ENCODE data around the gene ISX. TPM values are rescaled to one million over a fixed set of nuclear protein-coding genes. Genes with fewer than 3 reads are reported as not detected.

Gene ISX
- total RNA-seq, 1 donor from 2014 or later = not detected

GRCh38 chr22:35113341-35113740 lies 47.4 kb downstream of the ISX start:
- DNase-seq = no peak

- DNase-seq = no peak
Observed at GRCh38 chr22:35114131-35114980, 48.4 kb downstream of the ISX start.

- DNase-seq = no peak
Observed at GRCh38 chr22:35115515-35115914, 49.6 kb downstream of the ISX start.

- DNase-seq = no peak
Observed at GRCh38 chr22:35116269-35116668, 50.3 kb downstream of the ISX start.

- no peak for DNase-seq
Observed at GRCh38 chr22:35116817-35117216, 50.9 kb downstream of the ISX start.

GRCh38 chr22:35119494-35119893 lies 53.5 kb downstream of the ISX start:
- no peak for DNase-seq

- DNase-seq = no peak
Observed at GRCh38 chr22:35124691-35125219, 58.8 kb downstream of the ISX start.

- no peak for DNase-seq
Observed at GRCh38 chr22:35126993-35127392, 61.0 kb downstream of the ISX start.

- no peak for DNase-seq
Observed at GRCh38 chr22:35128637-35129036, 62.7 kb downstream of the ISX start.

GRCh38 chr22:35131525-35132000 lies 65.6 kb downstream of the ISX start:
- no peak for DNase-seq

- DNase-seq = no peak
Observed at GRCh38 chr22:35132568-35132967, 66.6 kb downstream of the ISX start.

- no peak for DNase-seq
Observed at GRCh38 chr22:35133702-35134380, 67.9 kb downstream of the ISX start.

GRCh38 chr22:35134637-35135036 lies 68.7 kb downstream of the ISX start:
- no peak for DNase-seq

GRCh38 chr22:35135165-35135564 lies 69.2 kb downstream of the ISX start:
- DNase-seq = no peak

Other genes with a start within 250 kb of the ISX start
- gene HMGXB4, start 191.3 kb downstream of the ISX start, total RNA-seq = 24.8 TPM
- 33.4 TPM for gene TOM1, start 233.7 kb downstream of the ISX start, total RNA-seq

Measured in skin of body (tissue), 2 donors.